ENCODE data around the gene UGT1A9.

GRCh38 chr2:233686928-233687327, 15.2 kb downstream of the UGT1A9 start:
- TF ChIP-seq CTCF (IDR thresholded peaks at IDR 0.05): no peak
- no peak for TF ChIP-seq POLR2A (IDR thresholded peaks at IDR 0.05)
- no peak for TF ChIP-seq POLR2AphosphoS5 (IDR thresholded peaks at IDR 0.05)

Measured in prostate gland (tissue), 2 donors.